Head of caudate nucleus (tissue), 42 donors: ENCODE measurements around the gene BCL11B.

Source experiments
- DNase-seq, 42 donors: peaks; one replicate each; pipeline versions ENCODE4 v3.0.0 to v3.0.0-alpha.2; 2020 to 2021; ENCODE audit warnings: mixed read lengths in 7 of 42
- intact Hi-C: fragments of 100-400 bp; cut with DNase I; formaldehyde crosslinking; loops from one replicate; pipeline ENCODE4 v1.15.0; 2022

The BCL11B gene

GRCh38 chr14:99181804-99182520, 90.0 kb downstream of the BCL11B start:
- intact Hi-C loops = no loop called here
- DNase-seq = peak in 1 of 42 donors; percentile 1

- intact Hi-C loops = no loop called here
- peak in 4 of 42 donors; percentile 5 to 34 (median 16) for DNase-seq
These were observed 90.8 kb downstream of the BCL11B start for GRCh38 chr14:99181241-99181640.

GRCh38 chr14:99179946-99180345, 92.1 kb downstream of the BCL11B start:
- DNase-seq = peak in 2 of 42 donors; percentile 3 to 10
- intact Hi-C loops = no loop called here

- intact Hi-C loops = no loop called here
These were observed 92.5 kb downstream of the BCL11B start for GRCh38 chr14:99179506-99179905.

GRCh38 chr14:99177886-99178835, 93.8 kb downstream of the BCL11B start:
- DNase-seq = peak in 4 of 42 donors; percentile 3 to 39 (median 20)
- intact Hi-C loops = no loop called here

More at GRCh38 chr14:99179506-99179905, 92.5 kb downstream of the BCL11B start:
- peak in 4 of 42 donors; percentile 3 to 24 (median 12) for DNase-seq

- intact Hi-C loops = no loop called here
- DNase-seq = peak in 8 of 42 donors; percentile 30 to 55 (median 45)
These were observed 94.8 kb downstream of the BCL11B start for GRCh38 chr14:99177046-99177655.

GRCh38 chr14:99176156-99176945, 95.6 kb downstream of the BCL11B start:
- intact Hi-C loops = no loop called here
- peak in 6 of 42 donors; percentile 9 to 42 (median 30) for DNase-seq

GRCh38 chr14:99175331-99176155, 96.5 kb downstream of the BCL11B start:
- intact Hi-C loops = no loop called here
- peak in 6 of 42 donors; percentile 15 to 53 (median 42) for DNase-seq

GRCh38 chr14:99174770-99175319, 97.2 kb downstream of the BCL11B start:
- intact Hi-C loops = no loop called here

GRCh38 chr14:99174081-99174769, 97.8 kb downstream of the BCL11B start:
- peak in 4 of 42 donors; percentile 4 to 43 (median 31) for DNase-seq
- intact Hi-C loops = no loop called here

More at GRCh38 chr14:99174770-99175319, 97.2 kb downstream of the BCL11B start:
- DNase-seq = peak in 3 of 42 donors; percentile 3 to 35 (median 14)

- peak in 1 of 42 donors; percentile 17 for DNase-seq
- intact Hi-C loops = no loop called here
These were observed 98.5 kb downstream of the BCL11B start for GRCh38 chr14:99173506-99173905.

GRCh38 chr14:99173086-99173485, 98.9 kb downstream of the BCL11B start:
- peak in 4 of 42 donors; percentile 3 to 41 (median 26) for DNase-seq
- intact Hi-C loops = no loop called here

GRCh38 chr14:99171396-99171795, 100.6 kb downstream of the BCL11B start:
- intact Hi-C loops = no loop called here
- no peak for DNase-seq

- intact Hi-C loops = no loop called here
- DNase-seq = peak in 3 of 42 donors; percentile 14 to 39 (median 29)
These were observed 102.1 kb downstream of the BCL11B start for GRCh38 chr14:99169776-99170356.

GRCh38 chr14:99168330-99168729, 103.7 kb downstream of the BCL11B start:
- DNase-seq = peak in 2 of 42 donors; percentile 10 to 14
- intact Hi-C loops = no loop called here

GRCh38 chr14:99166506-99166905, 105.5 kb downstream of the BCL11B start:
- intact Hi-C loops = no loop called here

More at GRCh38 chr14:99166506-99166905, 105.5 kb downstream of the BCL11B start:
- DNase-seq = peak in 3 of 42 donors; percentile 8 to 14 (median 14)
